Heart left ventricle (tissue), 16 donors: ENCODE measurements around the gene LSM5. TPM values are rescaled to one million over a fixed set of nuclear protein-coding genes. Genes with fewer than 3 reads are reported as not detected.

ENCODE experiments used
- ATAC-seq, 4 donors: fragments of 200-7000 bp; cut with Tn5 transposase; one replicate each; pipeline ENCODE4 v1.9.1; 2020 to 2022; ENCODE audit warnings: moderate library complexity in 4 of 4, mild to moderate bottlenecking in 3 of 4, moderate number of reproducible peaks in 1 of 4
- DNase-seq, 5 donors: peaks; one replicate each; pipeline ENCODE4 v3.0.0-alpha.2; 2020
- H3K27ac ChIP-seq, 12 donors: fragments of 200-600 bp; sonication (generic) in 4 of 12; one replicate each; pipeline versions ENCODE4 v1.5.0 to v1.8.0; 2016 to 2022; ENCODE audit warnings: mild to moderate bottlenecking in 2 of 12
- H3K27me3 ChIP-seq, 9 donors: fragments of 200-600 bp; sonication (generic) in 2 of 9; one replicate each; pipeline versions ENCODE4 v1.5.1 to v1.8.0; 2016 to 2022; ENCODE audit warnings: mild to moderate bottlenecking in 3 of 9
- H3K36me3 ChIP-seq, 9 donors: fragments of 200-600 bp; sonication (generic) in 2 of 9; one replicate each; pipeline versions ENCODE4 v1.5.0 to v1.8.0; 2018 to 2022; ENCODE audit warnings: mild to moderate bottlenecking in 2 of 9
- H3K4me1 ChIP-seq, 12 donors: fragments of 200-600 bp; sonication (generic) in 4 of 12; one replicate each; pipeline versions ENCODE4 v1.5.0 to v1.8.0; 2016 to 2022; ENCODE audit warnings: mild to moderate bottlenecking in 3 of 12
- H3K4me3 ChIP-seq, 12 donors: fragments of 200-600 bp; sonication (generic) in 4 of 12; one replicate each; pipeline versions ENCODE4 v1.5.0 to v1.8.0; 2017 to 2022; ENCODE audit warnings: mild to moderate bottlenecking in 9 of 12, moderate library complexity in 4 of 12
- H3K9me3 ChIP-seq, 12 donors: fragments of 200-600 bp; sonication (generic) in 4 of 12; one replicate each; pipeline versions ENCODE4 v1.5.0 to v1.8.0; 2016 to 2022; ENCODE audit warnings: mild to moderate bottlenecking in 1 of 12
- CTCF ChIP-seq, 12 donors: fragments of 200-600 bp; sonication (generic) in 4 of 12; IDR thresholded peaks; one replicate each; pipeline versions ENCODE4 v1.5.0 to v1.8.0; 2018 to 2022; ENCODE audit warnings: antibody characterized with exemption in 12 of 12, mild to moderate bottlenecking in 5 of 12
- POLR2A ChIP-seq, 2 donors: fragments of 450-650 bp; IDR thresholded peaks; one replicate each; pipeline ENCODE4 v1.6.1; 2017; ENCODE audit warnings: antibody characterized with exemption in 2 of 2, mild to moderate bottlenecking in 2 of 2, moderate library complexity in 2 of 2
- WGBS, 4 donors: extraction: QIAGEN DNeasy Blood & Tissue Kit in 2 of 4; methylation state at CpG; one replicate each; pipeline versions ENCODE4 v1.1.5 to v1.1.7; 2013 to 2018; 5-methylcytosine and 5-hydroxymethylcytosine counted together
- intact Hi-C, 10 donors: fragments of 100-400 bp; cut with DNase I; formaldehyde crosslinking; loops; one replicate each; pipeline versions ENCODE4 v1.11.1 to v1.14.2; 2022
- polyA plus RNA-seq, 2 donors: library from polyadenylated mRNA; stranded (reverse); fragments of 200-250 nt; gene quantifications; one replicate each; pipeline ENCODE4 v1.2.3, GENCODE V29; 2013
- total RNA-seq, 9 donors: library from RNA; depleted of rRNA in 2 of 9; stranded (reverse); fragments of >200 nt in 2 of 9; fragmentation: NEBNext Ultra II Directional in 3 of 9; extraction: Animal tissue kit (Norgen Biotek cat#: 25700) in 3 of 9; gene quantifications; one replicate each; pipeline versions ENCODE4 v1.1.0 to v1.2.4, GENCODE V29; 2016 to 2023
- donor health status: ischemic (EF 13 %, LVEDD 7.1; RV severe dilation, severe dysfunction).
- donor health status: healthy with polysubstance abuse.
- donor health status: DM: no; HTN: yes; CAD: no.
- donor health status: DM: no; HTN: no; CAD: no.
- donor health status: ischemic (EF 25% LVEDD 6.9; RV normal size, moderate dysfunction).
- donor health status: ischemic (EF 25% LVEDD 5.7; RV mildly dilated, moderate dysfunction).
- donor health status: healthy.
- donor health status: DM: yes; HTN: yes; CAD: no.
- donor health status: ischemic (EF 35%, LVEDD 5.7; RV mildly dilated, moderate dysfunction).
- donor health status: nonischemic (EF 11% LVEDD 7.7; RV severe dilation, severe dysfunction).
- donor health status: DM: yes; HTN: yes; CAD: no.
- donor health status: PGD.
- donor health status: ischemic (EF 29% LVEDD 5.4; RV normal size, mild dysfunction).
- donor health status: nonischemic (EF 23%, LVEDD 6.1; RV moderate dilation, normal function).

Gene LSM5
- total and polyA plus RNA-seq, 11 donors: 10.8 to 67.5 (median 37.3) TPM

- Histone ChIP-seq H3K27ac (no peak overlapping the region), H3K27me3 (no peaks in the 10 kb centered on the region), H3K4me1 (no peaks in the 10 kb centered on the region), H3K36me3 (no peaks in the 10 kb centered on the region), H3K4me3 (no peak overlapping the region), H3K9me3 (peaks cover 0 to 9% (median 0%) of the 10 kb centered on the region in 12 donors)
- intact Hi-C loops: no loop called here
- ATAC-seq (no peak), DNase-seq (no peak)
- no peak for TF ChIP-seq CTCF (IDR thresholded peaks at IDR 0.05)
- no peak for TF ChIP-seq POLR2A (IDR thresholded peaks at IDR 0.05)
- WGBS, 4 donors: 60 to 78% (median 61%) methylated on average over 2 of the region's 2 CpGs
Measured at GRCh38 chr7:32447218-32447617, 43.0 kb downstream of the LSM5 start.

GRCh38 chr7:32436146-32436928 is 53.8 kb downstream of the LSM5 start:
- Histone ChIP-seq H3K4me1 (no peaks in the 10 kb centered on the region), H3K4me3 (no peak overlapping the region), H3K27me3 (peaks cover 0 to 24% (median 0%) of the 10 kb centered on the region in 9 donors), H3K27ac (no peak overlapping the region), H3K9me3 (no peaks in the 10 kb centered on the region), H3K36me3 (no peaks in the 10 kb centered on the region)
- intact Hi-C loops: no loop called here
- DNase-seq: no peak
- TF ChIP-seq CTCF (IDR thresholded peaks at IDR 0.05) (no peak), POLR2A (IDR thresholded peaks at IDR 0.05) (no peak)
- no peak for ATAC-seq
- 89 to 94% (median 92%) methylated on average over 5 of the region's 5 CpGs for WGBS, 4 donors

Other genes starting within 250 kb of the LSM5 start
- gene AVL9, start 5.1 kb upstream of the LSM5 start, total RNA-seq: 10 to 100 TPM in 7 of 9 donors, 1 to 10 TPM in 2; 7.1 to 22.3 (median 16.7) TPM
- 10 to 100 TPM in 1 of 2 donors, 1 to 10 TPM in 1; 4.6 to 15.6 TPM for gene AVL9, start 5.1 kb upstream of the LSM5 start, polyA plus RNA-seq